Putamen (tissue), 1 donor: ENCODE results near the gene ATAD1.
A peak's percentile ranks its signal among the peaks of the same experiment; 100 is the strongest.
"Not testable (repeated sequence)": the region's sequence is repeated elsewhere in the genome, so short reads cannot be mapped to it uniquely, and the experiment has no call there.

Source experiments
- DNase-seq: peaks from one replicate; pipeline ENCODE4 v3.0.0-alpha.2; 2016; ENCODE audit warnings: low spot score

Gene ATAD1

DNA sequence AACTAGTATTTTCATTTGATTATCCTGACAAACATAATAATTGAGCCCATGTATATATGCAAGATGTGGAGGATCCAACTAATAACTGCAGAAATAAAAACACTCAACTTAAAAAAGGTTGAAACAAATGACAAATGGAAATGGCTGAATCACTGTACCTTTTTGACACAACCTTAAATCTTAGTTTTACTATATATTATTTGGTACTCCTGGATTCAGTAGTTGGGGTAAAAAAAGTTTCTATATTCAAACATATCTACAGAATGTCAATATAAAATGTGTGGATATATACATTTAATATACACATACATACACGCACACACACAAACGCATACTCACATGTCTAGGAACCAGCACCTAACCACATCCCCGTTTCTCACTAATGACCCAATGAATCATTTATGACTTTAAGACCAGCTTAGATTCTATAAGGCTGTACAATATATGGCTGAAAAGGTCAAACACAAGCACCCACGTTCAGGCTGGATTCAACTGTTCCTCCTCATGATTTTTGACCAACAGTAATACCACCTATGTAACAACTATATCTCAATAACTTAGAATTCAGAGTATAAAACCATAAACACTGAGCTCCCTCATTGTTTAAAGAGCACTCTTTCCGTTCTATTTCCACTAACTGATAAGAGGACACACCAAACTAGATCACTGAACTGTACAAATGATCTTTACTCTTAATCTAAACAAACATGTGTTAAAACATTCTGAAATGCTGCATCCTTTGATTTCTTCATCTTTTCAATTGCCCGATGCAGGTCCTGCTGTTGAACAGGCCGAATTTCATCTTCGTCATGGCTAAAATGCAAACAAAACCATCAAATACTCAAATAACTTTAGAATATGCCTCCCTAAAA is 63.8 kb downstream of the ATAD1 start:
- DNase-seq = no peak

DNA sequence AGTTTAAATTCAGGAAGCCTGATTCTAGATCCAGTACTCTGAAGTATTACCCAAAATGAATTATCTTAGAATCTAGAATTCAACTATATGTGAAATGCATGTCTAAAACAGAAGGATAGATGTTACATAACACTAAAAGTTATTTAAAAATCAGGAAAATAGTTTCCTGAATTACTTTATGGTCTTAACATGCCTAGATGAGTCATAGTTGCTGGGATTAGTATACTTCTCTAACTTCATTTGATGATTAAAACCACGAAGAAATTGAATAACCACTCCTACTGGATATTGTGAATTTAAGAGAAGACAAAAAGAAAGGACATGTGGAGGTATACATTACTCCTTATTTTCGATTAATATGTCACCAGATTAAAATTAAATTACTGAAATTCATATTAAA is 65.5 kb downstream of the ATAD1 start:
- no peak for DNase-seq

DNA sequence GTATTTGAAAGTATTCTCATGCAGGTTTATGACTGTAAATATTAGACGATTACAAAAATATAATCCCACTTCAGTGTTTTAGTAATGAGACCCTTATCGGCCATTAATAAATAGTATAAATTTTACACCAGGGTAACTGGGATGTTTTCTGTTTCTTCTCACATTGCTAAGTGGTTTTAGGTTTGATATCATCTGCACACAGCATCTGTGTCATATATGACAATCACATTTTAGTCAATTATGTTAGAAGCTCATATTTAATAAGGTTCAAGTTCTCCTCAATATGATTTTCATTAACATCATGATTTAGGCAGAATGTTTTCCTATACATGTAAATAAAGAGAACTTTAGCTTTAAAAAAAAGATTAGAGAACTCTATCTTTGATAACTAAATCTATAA is 66.8 kb downstream of the ATAD1 start:
- no peak for DNase-seq

GRCh38 chr10:87750817-87751216 is 67.2 kb downstream of the ATAD1 start:
- DNase-seq = no peak

DNA sequence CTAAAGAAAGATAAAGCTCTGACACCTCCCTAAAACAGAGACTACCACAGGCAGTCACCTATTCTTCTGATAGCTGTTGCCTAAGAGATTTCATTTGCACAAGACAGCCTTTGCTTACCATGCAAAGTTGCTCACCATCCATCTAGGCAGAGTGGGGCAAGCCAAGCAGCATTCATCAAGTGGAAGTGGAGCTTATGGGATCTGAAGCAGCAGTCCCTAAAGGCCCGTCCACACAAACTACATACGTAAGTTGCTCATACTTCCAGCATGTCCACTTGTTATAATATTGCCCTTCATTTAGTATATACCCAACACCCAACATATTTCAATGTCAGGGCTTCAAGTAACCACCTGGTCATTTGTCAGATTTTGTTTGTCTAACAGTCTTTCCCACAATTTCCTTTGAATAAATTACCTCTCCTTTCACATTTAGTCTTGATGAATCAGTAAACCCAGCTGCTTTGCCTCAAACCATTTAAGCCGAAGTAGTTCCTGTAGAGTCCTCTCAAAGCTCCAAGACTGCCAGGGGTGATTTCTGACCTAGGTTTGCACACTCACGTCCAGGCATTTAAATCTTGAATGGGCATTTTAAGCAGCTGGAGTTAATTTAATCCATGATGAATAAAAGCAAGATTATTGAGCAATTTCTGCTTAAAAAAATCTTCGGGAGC is 67.9 kb downstream of the ATAD1 start:
- no peak for DNase-seq

GRCh38 chr10:87748244-87748643 is 69.8 kb downstream of the ATAD1 start:
- DNase-seq = not testable (repeated sequence)

GRCh38 chr10:87746911-87747310 is 71.1 kb downstream of the ATAD1 start:
- no peak for DNase-seq

DNA sequence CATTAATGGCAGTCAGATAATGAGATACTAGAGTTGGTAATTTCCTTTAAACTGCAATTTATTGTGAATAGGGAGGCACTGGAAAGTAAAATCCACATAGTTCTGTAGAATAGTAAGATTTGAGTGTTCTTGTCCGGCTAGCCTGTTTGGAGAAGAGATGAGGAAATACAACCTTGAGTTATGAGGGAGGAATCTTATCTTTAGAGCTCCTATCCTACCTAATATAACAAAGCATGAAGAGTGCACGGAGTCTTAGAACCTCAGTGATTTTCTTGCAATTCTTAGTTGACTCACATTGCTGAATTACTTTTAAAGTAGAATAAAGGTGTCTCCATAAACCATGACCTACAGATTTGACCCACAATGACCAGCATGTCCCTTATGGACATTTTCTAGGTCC is 73.4 kb downstream of the ATAD1 start:
- DNase-seq = no peak

DNA sequence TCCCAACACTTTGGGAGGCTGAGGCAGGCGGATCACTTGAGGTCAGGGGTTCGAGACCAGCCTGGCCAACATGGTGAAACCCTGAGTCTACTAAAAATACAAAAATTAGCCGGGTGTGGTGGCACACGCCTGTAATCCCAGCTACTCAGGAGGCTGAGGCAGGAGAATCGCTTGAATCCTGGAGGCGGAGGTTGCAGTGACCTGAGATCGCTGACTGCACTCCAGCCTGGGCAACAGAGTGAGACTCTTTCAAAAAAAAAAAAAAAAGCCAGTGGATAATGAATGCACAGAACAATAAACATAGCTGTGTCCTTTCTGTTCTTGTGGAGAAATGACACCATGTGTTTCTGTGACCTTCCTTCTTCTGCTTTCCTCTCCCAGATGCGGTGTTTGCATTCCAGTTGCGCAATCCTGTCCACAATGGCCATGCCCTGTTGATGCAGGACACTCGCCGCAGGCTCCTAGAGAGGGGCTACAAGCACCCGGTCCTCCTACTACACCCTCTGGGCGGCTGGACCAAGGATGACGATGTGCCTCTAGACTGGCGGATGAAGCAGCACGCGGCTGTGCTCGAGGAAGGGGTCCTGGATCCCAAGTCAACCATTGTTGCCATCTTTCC is 74.9 kb downstream of the ATAD1 start:
- not testable (repeated sequence) for DNase-seq

DNA sequence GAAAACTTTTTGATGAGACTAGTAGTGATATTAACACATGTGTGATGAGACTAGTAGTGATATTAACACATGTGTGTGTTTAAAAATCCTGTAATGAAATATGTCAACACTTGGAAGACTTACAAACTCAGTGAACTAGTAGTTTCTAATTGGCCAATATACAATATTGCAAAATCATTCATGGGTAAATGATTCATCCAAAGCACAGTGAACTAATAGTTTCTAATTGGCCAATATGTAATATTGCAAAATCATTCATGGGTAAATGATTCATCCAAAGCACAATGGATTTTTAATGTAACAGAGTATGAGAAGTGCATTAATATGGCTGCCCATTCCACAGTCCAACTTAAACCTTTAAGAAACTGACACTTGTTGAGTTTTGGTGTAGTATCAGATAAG is 77.8 kb downstream of the ATAD1 start:
- DNase-seq = no peak

- DNase-seq = no peak
These were observed 78.3 kb downstream of the ATAD1 start for GRCh38 chr10:87739703-87740102.

DNA sequence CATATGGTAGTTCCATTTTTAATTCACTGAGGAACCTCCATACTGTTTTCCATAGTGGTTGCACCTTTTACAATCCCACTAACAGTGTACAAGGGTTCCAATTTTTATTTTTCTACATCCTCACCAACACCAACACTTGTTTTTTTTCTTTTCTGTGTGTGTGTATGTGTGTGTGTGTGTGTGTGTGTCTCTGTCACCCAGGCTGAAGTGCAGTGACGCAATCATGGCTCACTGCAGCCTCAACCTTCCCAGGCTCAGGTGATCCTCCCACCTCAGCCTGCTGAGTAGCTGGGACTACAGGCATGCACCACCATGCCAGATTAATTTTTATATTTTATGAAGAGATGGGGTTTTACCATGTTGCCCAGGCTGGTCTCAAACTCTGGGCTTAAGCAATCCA is 79.8 kb downstream of the ATAD1 start:
- not testable (repeated sequence) for DNase-seq

GRCh38 chr10:87734987-87735827 is 82.8 kb downstream of the ATAD1 start:
- DNase-seq = peak; percentile 7

DNA sequence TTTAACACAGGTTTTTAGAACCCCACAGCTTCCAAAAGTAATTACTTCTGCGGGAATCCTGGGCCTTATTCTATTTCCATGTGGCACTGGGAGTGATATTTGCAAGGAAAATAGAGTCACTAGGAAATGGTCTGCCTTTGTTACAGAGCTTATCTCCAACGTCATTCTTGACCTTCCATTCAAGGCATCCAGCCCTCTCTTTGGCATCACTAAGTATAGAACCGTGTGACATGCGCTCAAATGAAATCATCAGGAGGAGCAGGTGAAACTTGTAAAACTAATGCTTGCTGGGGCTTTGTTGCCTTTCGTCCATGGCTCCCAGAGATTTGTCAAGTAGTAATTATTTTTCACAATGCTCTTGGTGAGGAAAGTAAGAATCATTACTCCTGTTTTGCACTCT is 84.9 kb downstream of the ATAD1 start:
- no peak for DNase-seq

- no peak for DNase-seq
These were observed 88.1 kb downstream of the ATAD1 start for GRCh38 chr10:87729940-87730339.

DNA sequence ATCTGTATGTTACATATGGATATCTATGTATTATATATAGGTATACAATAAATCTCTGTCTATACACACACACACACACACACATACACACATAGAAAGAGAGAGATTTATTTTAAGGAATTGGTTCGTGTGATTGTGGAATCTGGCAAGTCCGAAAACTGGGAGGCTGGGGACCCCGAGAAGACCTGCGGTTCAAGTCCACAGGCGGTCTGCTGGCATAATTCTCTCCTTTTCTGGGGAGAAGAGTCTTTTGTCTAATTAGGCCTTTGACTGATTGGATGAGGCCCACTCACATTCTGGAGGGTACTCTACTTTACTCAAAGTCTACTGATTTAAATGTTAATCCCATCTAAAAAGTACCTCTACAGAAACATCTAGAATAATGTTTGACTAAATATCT is 93.2 kb downstream of the ATAD1 start:
- DNase-seq = no peak

- DNase-seq = no peak
These were observed 94.5 kb downstream of the ATAD1 start for GRCh38 chr10:87723500-87723899.

GRCh38 chr10:87722716-87723115 is 95.3 kb downstream of the ATAD1 start:
- DNase-seq = no peak

GRCh38 chr10:87721781-87722180 is 96.2 kb downstream of the ATAD1 start:
- DNase-seq = no peak

GRCh38 chr10:87720665-87721064 is 97.4 kb downstream of the ATAD1 start:
- no peak for DNase-seq

GRCh38 chr10:87716348-87716670 is 101.7 kb downstream of the ATAD1 start:
- no peak for DNase-seq
